CD4-positive, alpha-beta T cell treated with Interleukin-17A for 4 hours (primary cell): ENCODE measurements around the gene BOC.

Source experiments
- DNase-seq: peaks from one replicate; pipeline ENCODE4 v3.0.0-alpha.2; 2020; ENCODE audit warnings: mixed read lengths

The BOC gene

DNA sequence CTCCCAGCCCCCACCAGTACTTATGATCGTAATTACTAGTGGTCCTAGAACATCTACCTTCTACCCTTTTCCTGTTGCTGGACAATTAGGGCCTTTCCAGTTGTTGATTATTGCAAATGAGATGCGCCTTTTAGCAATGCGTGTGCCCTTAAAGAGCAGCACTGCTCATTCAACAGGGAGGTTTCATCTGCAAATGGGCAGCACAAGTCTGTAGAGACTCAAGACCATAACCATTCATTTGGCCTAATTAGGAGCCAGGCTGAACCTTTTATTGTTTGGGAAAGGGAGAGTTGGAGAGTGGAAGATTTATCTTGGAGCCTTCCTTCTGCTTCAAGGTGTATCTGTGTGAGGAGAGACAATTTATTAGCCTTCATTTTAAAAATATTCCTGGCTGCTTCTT lies 42.3 kb downstream of the BOC start:
- no peak for DNase-seq

- no peak for DNase-seq
Observed at GRCh38 chr3:113254171-113254947, 43.0 kb downstream of the BOC start.

- DNase-seq, result no peak
Observed at GRCh38 chr3:113255100-113255853, 43.9 kb downstream of the BOC start.

- no peak for DNase-seq
Observed at GRCh38 chr3:113255854-113256615, 44.7 kb downstream of the BOC start.

GRCh38 chr3:113258361-113258760 lies 47.0 kb downstream of the BOC start:
- DNase-seq, result no peak

- no peak for DNase-seq
Observed at GRCh38 chr3:113259196-113259595, 47.8 kb downstream of the BOC start.

GRCh38 chr3:113261063-113261625 lies 49.8 kb downstream of the BOC start:
- DNase-seq, result no peak

DNA sequence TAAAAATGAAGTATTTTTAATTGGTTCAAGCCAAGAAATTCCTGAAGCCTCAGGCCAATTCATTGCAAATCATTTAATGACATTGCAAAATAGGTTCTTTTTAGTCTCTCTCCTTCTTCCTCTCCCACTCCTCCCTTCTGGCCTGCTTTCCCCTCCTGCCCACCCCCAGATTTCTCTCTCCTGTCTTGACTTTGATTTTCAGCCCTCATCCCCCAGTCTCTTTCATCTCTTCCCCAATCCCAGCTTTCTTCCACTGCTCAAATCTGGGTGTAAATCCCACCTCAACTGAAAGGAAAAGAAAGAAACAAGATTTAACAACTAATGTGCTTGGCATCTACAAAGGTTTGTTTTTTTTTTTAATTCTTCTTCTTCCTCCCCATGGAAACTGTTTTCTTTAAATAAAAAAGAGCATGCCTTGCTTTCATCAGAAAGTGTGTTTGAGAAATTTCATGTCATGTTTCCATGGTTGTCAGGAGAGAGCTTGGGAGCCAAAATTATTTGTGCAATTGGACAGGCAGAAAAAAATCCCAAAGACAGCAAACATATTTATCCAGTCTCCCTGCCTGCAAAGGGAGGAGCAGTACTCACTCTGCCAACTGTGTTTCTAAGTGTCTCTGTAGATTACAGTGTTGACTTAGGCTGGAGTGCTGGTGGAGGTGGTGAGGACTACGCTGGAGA lies 50.4 kb downstream of the BOC start:
- no peak for DNase-seq

DNA sequence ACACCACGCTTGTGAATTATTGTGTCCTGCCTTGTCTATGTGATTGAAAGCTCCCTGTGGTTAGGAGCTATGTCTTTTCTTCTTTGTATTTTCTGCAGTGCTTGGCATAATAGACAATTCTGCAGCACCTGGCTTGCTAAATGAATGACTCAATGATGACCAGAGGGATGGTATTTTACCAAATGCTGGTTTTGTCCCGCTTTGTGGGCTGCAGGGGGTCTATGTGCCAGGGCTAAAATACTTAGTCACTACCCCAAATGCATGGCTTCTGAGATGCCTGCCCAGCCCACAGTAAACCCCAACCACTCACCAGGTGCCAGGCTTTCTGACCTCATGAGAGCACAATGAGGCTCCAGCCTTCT lies 50.9 kb downstream of the BOC start:
- no peak for DNase-seq

GRCh38 chr3:113263020-113263419 lies 51.7 kb downstream of the BOC start:
- no peak for DNase-seq

DNA sequence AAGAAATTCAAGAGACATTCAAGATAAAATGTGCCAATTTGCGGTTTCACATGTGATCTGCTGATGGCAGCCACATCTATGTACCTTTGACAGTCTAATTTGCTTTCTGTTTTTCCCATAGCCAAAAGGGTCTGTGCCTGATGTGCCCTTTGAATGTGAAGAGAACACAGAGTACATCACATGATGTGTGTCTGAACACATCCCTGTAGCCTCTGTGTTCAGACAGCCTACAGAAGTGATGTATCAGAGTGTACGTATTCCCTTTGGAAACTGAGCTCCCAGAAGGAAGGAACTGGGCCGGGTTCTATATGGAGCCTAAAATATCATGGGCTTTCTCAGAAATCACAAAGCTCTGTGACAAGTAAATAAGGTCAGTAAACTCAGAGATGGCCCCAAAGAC lies 52.4 kb downstream of the BOC start:
- no peak for DNase-seq

DNA sequence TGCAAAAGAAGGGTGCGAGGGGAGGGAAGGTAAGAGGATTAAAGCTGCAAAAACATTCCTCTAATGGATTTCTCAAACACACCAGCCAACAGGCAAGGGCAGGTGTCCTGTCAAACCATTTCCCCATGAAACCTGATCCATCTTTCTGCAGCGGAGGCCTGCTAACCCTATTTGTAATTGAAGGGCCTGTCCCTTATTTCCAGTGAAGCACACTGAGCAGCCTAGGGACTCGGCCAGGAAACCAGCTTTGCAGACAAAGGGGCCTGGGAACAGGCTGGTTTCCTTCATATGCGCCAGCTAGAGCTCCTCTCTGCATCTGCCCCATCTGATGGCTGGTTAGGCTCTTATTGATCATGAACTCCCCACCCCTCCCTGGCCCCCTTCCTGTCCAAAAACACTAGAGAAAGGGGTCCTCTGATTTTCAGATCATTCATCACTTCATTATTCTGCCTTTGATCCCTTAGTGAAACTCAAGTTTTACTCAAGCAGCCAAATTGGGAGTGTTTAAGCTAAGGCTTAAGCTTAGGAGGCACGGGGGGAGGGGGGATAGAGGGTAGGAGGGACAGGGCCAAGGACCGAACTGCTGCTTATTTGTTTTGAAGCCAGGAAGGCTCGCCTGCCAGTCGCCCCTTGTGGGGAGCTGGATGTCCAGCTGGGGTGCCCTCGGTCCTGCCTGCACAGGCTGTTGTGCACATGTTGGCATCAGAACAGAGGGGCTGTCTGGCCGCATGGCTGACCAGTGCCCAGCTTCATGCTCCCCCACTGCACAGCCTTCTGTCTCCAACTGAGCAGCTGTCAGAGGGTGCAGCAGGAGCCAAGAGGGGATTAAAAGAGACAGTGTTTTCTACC lies 53.1 kb downstream of the BOC start:
- DNase-seq, result no peak

- DNase-seq, result no peak
Observed at GRCh38 chr3:113265231-113265630, 53.9 kb downstream of the BOC start.

DNA sequence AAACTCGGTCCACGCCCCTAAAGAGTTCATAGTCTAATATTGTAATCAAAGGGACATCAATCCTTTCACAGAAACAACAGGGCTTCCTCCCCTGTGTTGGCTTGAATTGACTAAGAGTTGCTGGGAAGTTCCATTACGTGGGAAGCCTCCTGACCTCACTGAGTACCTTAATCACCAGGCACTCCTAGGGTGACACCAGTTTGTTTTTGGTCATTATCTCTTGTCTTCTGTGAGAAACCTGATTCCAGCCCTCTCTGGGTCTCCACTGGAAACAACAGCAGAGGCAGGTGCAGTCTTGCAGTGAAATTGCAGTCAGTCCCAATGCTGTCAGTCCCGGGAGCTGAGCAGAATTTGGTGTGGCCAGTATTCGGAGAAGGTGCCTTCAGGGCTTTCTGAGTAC lies 55.4 kb downstream of the BOC start:
- DNase-seq, result no peak

- no peak for DNase-seq
Observed at GRCh38 chr3:113268311-113268710, 57.0 kb downstream of the BOC start.

GRCh38 chr3:113268942-113269341 lies 57.6 kb downstream of the BOC start:
- DNase-seq, result no peak

GRCh38 chr3:113269661-113270060 lies 58.3 kb downstream of the BOC start:
- DNase-seq, result no peak

DNA sequence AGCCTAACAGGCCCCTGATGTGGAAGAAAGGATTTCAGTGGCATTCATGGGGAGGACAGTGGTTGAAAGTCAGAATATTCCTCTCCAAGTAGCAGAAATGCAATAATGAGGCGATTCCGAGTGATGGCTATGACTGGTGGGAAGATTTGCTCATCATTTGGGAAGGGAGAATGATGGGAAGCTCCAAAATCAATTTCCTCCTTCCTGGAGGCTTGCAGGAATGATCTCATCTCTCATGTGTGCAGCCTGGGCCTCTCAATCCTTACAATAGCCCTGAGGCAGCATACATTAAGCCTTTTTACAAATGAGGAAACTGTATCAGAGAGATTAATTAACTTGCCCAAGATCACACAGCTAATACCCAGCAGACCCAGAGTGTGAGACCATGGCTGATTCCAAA lies 58.7 kb downstream of the BOC start:
- DNase-seq, result no peak

- no peak for DNase-seq
Observed at GRCh38 chr3:113270786-113271185, 59.4 kb downstream of the BOC start.

DNA sequence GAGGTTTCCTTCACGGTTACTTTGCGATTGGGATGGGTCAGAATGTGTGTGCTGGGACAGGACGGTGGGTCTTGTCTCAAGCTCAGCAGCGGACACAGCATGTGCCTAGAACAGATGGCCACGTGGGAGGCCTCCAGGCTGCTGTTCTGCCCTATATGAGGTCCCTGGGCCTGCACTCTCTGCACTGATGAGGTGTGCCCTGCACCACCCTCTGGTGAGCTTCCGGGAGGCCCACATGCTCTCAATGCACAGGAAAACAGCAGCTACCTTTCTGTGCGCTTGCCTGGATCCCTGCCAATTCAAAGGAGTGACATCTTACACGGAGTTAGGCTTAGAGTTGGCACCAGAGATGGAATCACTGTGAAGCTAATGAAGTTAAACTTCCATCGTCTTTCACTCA lies 59.8 kb downstream of the BOC start:
- DNase-seq, result peak; percentile 51

DNA sequence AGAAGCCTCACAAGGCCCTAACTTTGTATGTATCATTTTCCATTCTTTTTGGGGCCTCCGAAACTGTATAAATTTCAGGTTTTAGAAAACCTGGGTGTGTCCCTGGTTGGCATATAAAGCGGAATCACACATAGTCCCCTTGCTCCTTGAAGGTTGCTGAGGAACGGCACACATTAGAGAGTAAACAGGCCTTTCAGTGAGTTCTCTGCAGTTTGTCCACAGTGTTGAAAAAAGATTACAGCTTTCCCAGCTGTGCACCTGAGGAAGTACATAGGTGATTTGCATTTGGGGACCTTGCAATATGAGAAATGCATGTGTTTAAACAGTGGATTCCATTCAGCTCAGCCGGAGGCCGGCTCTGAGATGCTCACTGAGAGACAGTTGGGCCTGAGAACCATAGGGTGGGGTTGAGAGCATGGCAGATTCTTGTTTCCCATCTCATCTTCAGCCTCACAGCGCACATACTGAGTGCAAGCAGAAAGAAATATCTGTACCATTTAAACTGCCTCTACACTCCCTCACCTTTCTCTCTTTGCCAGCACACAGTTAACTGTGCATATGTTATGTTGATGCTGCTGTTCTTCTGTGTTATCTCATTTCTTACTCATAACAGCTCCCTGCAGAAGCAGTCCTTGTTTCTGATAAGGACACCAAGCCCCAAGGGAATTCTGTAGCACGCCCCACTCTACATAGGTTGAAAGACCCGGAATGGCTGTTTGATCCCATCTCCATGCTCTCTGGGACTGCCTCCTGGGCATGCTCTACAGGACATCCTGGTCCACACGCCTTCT lies 60.4 kb downstream of the BOC start:
- DNase-seq, result no peak
